Astrocyte (in vitro differentiated cells and primary cell): ENCODE results near the gene MEF2B. TPM values are rescaled to one million over a fixed set of nuclear protein-coding genes. Genes with fewer than 3 reads are reported as not detected.
A peak's percentile ranks its signal among the peaks of the same experiment; 100 is the strongest.

Source experiments
- DNase-seq: peaks from one replicate; pipeline ENCODE4 v3.0.0-alpha.2; 2010; ENCODE audit warnings: low read depth
- FAIRE-seq: peaks from 2 replicates; lab custom pipeline; 2011; peaks lifted over from hg19 to GRCh38; lab: Jason Lieb, UNC
- H2AFZ ChIP-seq: 2 replicates; pipeline ENCODE4 v1.6.0; 2012; ENCODE audit warnings: low read depth, low read length, inconsistent platforms
- H3K27ac ChIP-seq: 2 replicates; pipeline ENCODE4 v1.5.1; 2011; ENCODE audit warnings: low read depth, low read length, inconsistent platforms
- H3K27me3 ChIP-seq: 2 replicates; pipeline ENCODE4 v1.6.0; 2011; ENCODE audit warnings: low read length, inconsistent platforms; ENCODE audit not compliant: insufficient read depth
- H3K36me3 ChIP-seq: 2 replicates; pipeline ENCODE4 v1.5.1; 2011; ENCODE audit warnings: low read length, inconsistent platforms; ENCODE audit not compliant: insufficient read depth
- H3K4me1 ChIP-seq: 2 replicates; pipeline ENCODE4 v1.5.1; 2011; ENCODE audit warnings: low read length, inconsistent platforms; ENCODE audit not compliant: insufficient read depth
- H3K4me2 ChIP-seq: 2 replicates; pipeline ENCODE4 v1.6.0; 2012; ENCODE audit warnings: low read length, inconsistent platforms
- H3K4me3 ChIP-seq: 2 replicates; pipeline ENCODE4 v1.5.1; 2011; ENCODE audit warnings: low read depth, mild to moderate bottlenecking, low read length, inconsistent platforms; ENCODE audit not compliant: insufficient read depth
- H3K79me2 ChIP-seq: 2 replicates; pipeline ENCODE4 v1.6.0; 2012; ENCODE audit warnings: mild to moderate bottlenecking, low read length, inconsistent platforms; ENCODE audit not compliant: insufficient read depth
- H3K9ac ChIP-seq: 2 replicates; pipeline ENCODE4 v1.6.0; 2012; ENCODE audit warnings: mild to moderate bottlenecking, low read length, inconsistent platforms
- H3K9me3 ChIP-seq: 2 replicates; pipeline ENCODE4 v1.5.1; 2012; ENCODE audit warnings: low read depth, mild to moderate bottlenecking, low read length, inconsistent platforms; ENCODE audit not compliant: insufficient read depth
- H4K20me1 ChIP-seq: 2 replicates; pipeline ENCODE4 v1.6.0; 2012; ENCODE audit warnings: low read length, inconsistent platforms; ENCODE audit not compliant: insufficient read depth
- H3K27ac Mint-ChIP-seq: one replicate; pipeline ENCODE4 v1.8.0; 2021; ENCODE audit warnings: mild to moderate bottlenecking, mixed read lengths; ENCODE audit not compliant: unreplicated experiment
- H3K27me3 Mint-ChIP-seq: one replicate; pipeline ENCODE4 v1.8.0; 2021; ENCODE audit warnings: low read depth, mixed read lengths; ENCODE audit not compliant: unreplicated experiment
- H3K36me3 Mint-ChIP-seq: one replicate; pipeline ENCODE4 v1.8.0; 2021; ENCODE audit warnings: low read depth, mixed read lengths; ENCODE audit not compliant: unreplicated experiment
- H3K4me1 Mint-ChIP-seq: one replicate; pipeline ENCODE4 v1.8.0; 2021; ENCODE audit warnings: low read depth, mixed read lengths; ENCODE audit not compliant: unreplicated experiment
- H3K4me3 Mint-ChIP-seq: one replicate; pipeline ENCODE4 v1.8.0; 2021; ENCODE audit warnings: mild to moderate bottlenecking, moderate library complexity, mixed read lengths; ENCODE audit not compliant: unreplicated experiment
- H3K9me3 Mint-ChIP-seq: one replicate; pipeline ENCODE4 v1.8.0; 2021; ENCODE audit warnings: mild to moderate bottlenecking, mixed read lengths; ENCODE audit not compliant: unreplicated experiment
- CTCF ChIP-seq: IDR thresholded peaks from 2 replicates; pipeline ENCODE4 v1.5.1; 2011; ENCODE audit warnings: low read depth, mild to moderate bottlenecking, inconsistent platforms, low read length, moderate library complexity; ENCODE audit not compliant: insufficient read depth
- EZH2 ChIP-seq: IDR thresholded peaks from 2 replicates; pipeline ENCODE4 v1.6.1; 2012; ENCODE audit warnings: mild to moderate bottlenecking, low read length, inconsistent platforms; ENCODE audit not compliant: insufficient read depth
- total RNA-seq: library from RNA; stranded (reverse); gene quantifications from 2 replicates; pipeline ENCODE4 v1.2.1, GENCODE V29; 2021

Gene MEF2B
- total RNA-seq, 1 donor from 2014 or later = 1.7 TPM

- peaks cover 8% of the 10 kb centered on the region for H3K4me1 ChIP-seq
- no peaks in the 10 kb centered on the region for H3K36me3 ChIP-seq
- H3K27me3 ChIP-seq = peaks cover 4% of the 10 kb centered on the region
- no peak overlapping the region for H2AFZ ChIP-seq
- no peaks in the 10 kb centered on the region for H3K9me3 ChIP-seq
- no peak overlapping the region for H3K27ac ChIP-seq
- H3K4me3 ChIP-seq = no peak overlapping the region
- DNase-seq (no peak), FAIRE-seq (no peak)
- Mint-ChIP-seq H3K4me3 (no peak overlapping the region), H3K27me3 (peaks cover 31% of the 10 kb centered on the region), H3K36me3 (peaks cover 10% of the 10 kb centered on the region), H3K9me3 (peaks cover 6% of the 10 kb centered on the region), H3K4me1 (no peaks in the 10 kb centered on the region), H3K27ac (no peak overlapping the region)
- H3K4me2 ChIP-seq = no peak overlapping the region
- peaks cover 6% of the 10 kb centered on the region for H3K79me2 ChIP-seq
- H4K20me1 ChIP-seq = no peaks in the 10 kb centered on the region
- no peak overlapping the region for H3K9ac ChIP-seq
- TF ChIP-seq CTCF (no peak), EZH2 (no peak)
These were observed 35.6 kb upstream of the MEF2B start for GRCh38 chr19:19205416-19206410.

GRCh38 chr19:19204181-19204580 lies 34.1 kb upstream of the MEF2B start:
- Histone ChIP-seq H4K20me1 (peaks cover 5% of the 10 kb centered on the region), H3K4me2 (no peak overlapping the region), H3K9me3 (no peaks in the 10 kb centered on the region), H3K27ac (no peak overlapping the region), H3K36me3 (no peaks in the 10 kb centered on the region), H3K4me3 (no peak overlapping the region), H3K27me3 (peaks cover 4% of the 10 kb centered on the region), H3K9ac (no peak overlapping the region), H3K79me2 (peaks cover 6% of the 10 kb centered on the region), H2AFZ (no peak overlapping the region), H3K4me1 (peaks cover 8% of the 10 kb centered on the region)
- Mint-ChIP-seq H3K4me3 (peak overlapping the region; percentile 90), H3K27ac (no peak overlapping the region), H3K9me3 (peaks cover 6% of the 10 kb centered on the region), H3K36me3 (peaks cover 13% of the 10 kb centered on the region), H3K4me1 (no peaks in the 10 kb centered on the region), H3K27me3 (peaks cover 20% of the 10 kb centered on the region)
- FAIRE-seq = no peak
- TF ChIP-seq EZH2 (no peak), CTCF (no peak)
- no peak for DNase-seq
